Effector CD8-positive, alpha-beta T cell (primary cell): ENCODE results near the gene GGCT.

Experiments
- DNase-seq: peaks from one replicate; lab custom pipeline; 2025; lab: John Stamatoyannopoulos, UW

GGCT gene

GRCh38 chr7:30463405-30464145, 41.1 kb downstream of the GGCT start:
- no peak for DNase-seq

GRCh38 chr7:30462179-30462578, 42.5 kb downstream of the GGCT start:
- DNase-seq, result no peak

GRCh38 chr7:30460246-30460633, 44.4 kb downstream of the GGCT start:
- DNase-seq, result no peak

GRCh38 chr7:30459591-30460245, 44.9 kb downstream of the GGCT start:
- no peak for DNase-seq

- no peak for DNase-seq
These were observed 46.3 kb downstream of the GGCT start for GRCh38 chr7:30458311-30458710.

- no peak for DNase-seq
These were observed 50.7 kb downstream of the GGCT start for GRCh38 chr7:30453921-30454320.

GRCh38 chr7:30453016-30453415, 51.6 kb downstream of the GGCT start:
- no peak for DNase-seq

GRCh38 chr7:30452280-30452930, 52.2 kb downstream of the GGCT start:
- DNase-seq, result no peak

- DNase-seq, result no peak
These were observed 52.9 kb downstream of the GGCT start for GRCh38 chr7:30451539-30452279.

- DNase-seq, result no peak
These were observed 53.6 kb downstream of the GGCT start for GRCh38 chr7:30450983-30451497.

GRCh38 chr7:30450240-30450982, 54.2 kb downstream of the GGCT start:
- no peak for DNase-seq

GRCh38 chr7:30448461-30449189, 56.0 kb downstream of the GGCT start:
- no peak for DNase-seq

GRCh38 chr7:30447466-30447865, 57.2 kb downstream of the GGCT start:
- DNase-seq, result no peak
